GM18526 (cell line): Measurements from ENCODE around the gene OVOL2.

Source experiments
- POLR2A ChIP-seq: IDR thresholded peaks from 3 replicates; pipeline ENCODE4 v1.6.1; 2011; ENCODE audit not compliant: insufficient read length; ENCODE audit errors: extremely low read depth

The OVOL2 gene

DNA sequence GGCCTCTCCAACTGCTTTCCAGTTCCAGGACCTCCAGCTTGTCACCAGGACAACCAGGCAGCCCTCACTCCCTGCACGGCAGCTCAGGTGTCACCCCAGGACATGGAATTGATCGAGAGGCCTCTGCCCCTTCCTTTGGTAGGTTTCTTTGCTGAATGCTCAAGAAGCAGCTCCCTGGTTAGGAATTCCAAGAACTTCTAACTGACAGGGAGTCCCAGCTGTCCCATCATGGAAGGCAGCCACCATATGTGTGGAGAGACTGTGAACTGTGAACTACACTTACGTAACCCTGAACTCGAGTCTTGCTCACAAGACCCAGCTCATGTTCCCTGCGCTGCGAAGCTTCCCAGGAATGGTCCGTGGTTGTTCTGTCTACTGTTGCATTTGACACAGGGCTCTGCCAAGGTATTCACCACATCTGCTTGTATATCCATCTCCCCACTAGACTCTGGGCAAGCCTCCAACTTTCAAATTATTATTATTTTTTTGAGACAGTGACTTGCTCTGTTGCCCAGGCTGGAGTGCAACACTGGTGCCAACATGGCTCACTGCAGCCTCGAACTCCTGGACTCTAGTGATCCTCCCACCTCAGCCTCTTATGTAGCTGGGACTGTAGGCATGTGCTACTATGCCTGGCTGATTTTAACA, 53.2 kb downstream of the OVOL2 start:
- no peak for TF ChIP-seq POLR2A

DNA sequence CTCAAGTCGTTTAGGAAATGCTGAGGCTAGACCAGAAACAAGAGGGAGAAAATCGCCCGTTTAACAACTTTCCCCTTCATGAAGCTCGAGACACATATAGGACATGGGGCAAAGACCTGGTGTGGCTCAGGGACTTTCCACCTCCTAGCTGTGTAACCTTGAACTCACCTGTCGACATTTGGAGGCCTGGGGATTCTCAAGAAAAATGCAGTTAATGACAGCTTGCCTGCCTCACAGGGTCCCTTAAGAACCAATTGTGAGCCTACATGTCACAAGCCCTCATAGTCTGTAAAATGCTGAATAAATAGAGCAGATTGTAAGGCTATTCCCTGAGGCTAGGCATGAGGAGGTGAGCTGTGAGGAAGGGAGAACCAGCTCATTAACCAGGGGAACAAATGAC, 53.8 kb downstream of the OVOL2 start:
- TF ChIP-seq POLR2A = no peak

DNA sequence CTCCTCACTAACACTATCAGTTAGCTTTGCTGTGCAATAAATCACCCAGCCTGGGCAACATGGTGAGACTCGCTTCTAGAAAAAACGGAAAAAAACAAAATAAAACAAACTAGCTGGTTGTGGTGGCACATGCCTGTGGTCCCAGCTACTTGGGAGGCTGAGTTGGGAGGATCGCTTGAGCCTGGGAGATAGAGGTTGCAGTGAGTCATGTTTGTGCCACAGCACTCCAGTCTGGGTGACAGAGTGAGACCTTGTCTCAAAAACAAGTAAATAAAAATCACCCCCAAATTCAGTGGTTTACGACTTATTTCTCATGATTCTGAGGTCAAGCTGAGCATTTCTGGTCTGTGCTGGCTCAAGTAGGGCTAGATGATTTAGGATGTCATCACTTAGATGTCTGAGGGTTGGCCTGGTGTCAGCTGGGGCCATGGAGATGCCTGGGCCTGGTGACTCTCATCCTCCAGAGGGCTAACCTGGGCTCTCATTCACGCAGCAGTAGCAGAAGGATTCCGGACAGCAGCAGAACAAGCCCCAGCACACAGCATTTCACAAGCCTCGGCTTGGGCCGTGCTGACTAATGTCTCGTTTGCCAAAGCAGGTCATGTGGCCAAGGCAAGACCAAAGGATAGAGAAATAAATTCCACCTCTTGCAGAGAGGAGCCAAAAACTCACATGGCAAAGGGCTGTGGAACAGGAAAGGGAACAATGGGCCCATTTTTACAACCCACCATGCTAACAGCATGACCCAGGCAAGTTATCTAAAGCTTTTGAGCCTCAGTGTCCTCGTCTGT, 56.4 kb downstream of the OVOL2 start:
- TF ChIP-seq POLR2A = no peak

DNA sequence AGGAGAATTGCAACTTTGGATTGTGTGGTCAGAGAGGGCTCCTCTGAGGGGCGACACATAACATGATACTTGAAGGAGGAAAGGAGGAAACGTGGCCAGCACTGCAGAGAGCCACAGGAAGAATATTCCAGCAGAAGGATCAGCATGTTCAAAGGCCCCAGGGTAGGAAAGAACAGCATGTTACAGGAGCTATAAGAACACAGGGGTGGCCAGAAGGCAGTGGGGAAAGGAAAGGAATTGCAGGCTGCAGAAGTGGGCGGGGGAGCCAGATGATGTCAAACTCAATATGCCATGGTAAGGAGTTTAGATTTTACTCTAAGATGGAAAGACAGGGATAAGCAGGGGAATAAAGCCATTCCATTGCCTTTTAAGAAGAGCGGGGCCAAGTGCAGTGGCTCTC, 58.1 kb downstream of the OVOL2 start:
- no peak for TF ChIP-seq POLR2A

DNA sequence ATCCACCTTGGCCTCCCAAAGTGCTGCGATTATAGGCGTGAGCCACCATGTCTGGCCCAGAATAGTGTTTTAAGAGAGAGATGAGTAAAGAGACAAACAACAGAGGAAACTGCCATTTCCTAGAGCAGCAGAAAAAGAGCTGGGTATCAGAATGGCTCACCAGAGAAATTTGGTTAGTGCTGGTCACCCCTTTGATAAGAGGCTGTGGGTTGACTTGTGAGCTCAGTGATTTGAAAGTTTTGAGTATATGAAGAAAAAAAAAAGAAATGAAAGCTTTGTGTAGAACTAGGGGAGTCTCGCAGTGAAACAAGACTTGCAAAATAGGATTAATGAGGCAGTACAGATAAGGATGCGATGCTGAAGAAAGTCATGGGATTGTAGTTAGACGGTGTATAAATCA, 59.3 kb downstream of the OVOL2 start:
- no peak for TF ChIP-seq POLR2A

DNA sequence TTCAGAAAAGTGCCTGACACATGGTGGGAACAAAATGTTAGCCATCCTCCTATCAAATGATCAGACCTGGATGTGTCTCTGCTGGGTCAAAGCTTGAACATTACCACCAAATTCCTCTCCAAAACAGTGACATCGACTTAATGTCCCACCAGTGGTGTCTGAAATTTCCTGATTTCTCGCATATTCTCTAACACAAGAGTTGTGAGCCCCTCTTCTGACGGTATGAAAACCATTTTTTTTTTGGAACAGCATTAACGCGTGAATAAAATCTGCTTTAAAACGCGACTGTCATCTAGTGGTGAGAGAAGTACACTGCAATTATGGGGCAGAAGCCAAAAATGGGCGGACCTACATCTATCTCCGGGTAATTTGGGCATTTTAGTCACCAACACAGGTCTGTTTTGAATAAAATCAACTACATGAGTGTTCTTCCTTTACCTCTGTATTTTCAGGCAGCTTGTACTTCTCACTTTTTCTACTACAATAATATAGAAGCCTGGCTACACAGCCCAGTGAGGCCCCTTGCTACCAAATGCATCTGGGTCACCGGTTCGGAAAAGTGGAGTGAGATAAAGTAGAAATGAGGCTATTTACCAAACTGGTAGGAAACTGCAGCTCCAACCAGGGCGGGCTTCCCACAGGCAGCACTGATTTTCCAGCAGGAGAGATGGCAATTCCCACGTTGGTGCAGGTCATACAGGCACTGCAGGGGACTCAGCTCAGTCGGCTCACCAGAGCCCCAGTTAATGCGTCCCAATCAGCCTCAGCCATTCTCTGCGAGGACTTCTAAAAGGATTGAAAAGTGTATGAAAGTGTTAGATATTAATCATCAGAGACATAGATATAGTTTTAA, 61.5 kb downstream of the OVOL2 start:
- no peak for TF ChIP-seq POLR2A

DNA sequence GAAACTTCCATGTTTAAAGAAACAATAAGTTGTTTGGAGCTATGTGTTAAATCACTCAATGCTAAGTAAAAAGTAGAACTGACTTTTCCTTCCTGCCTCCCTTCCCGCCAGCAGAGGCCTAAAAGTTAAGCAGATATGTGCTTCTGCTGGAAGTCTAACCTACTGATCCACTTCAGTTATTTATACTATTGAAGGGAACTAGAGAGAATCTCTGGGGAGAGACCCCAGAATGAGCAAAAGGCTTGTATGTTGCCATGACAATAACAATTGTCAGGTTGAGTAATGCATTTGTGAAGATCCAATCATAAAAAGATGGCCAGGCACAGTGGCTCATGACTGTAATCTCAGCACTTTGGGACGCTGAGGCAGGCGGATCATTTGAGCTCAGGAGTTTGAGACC, 64.2 kb downstream of the OVOL2 start:
- no peak for TF ChIP-seq POLR2A

DNA sequence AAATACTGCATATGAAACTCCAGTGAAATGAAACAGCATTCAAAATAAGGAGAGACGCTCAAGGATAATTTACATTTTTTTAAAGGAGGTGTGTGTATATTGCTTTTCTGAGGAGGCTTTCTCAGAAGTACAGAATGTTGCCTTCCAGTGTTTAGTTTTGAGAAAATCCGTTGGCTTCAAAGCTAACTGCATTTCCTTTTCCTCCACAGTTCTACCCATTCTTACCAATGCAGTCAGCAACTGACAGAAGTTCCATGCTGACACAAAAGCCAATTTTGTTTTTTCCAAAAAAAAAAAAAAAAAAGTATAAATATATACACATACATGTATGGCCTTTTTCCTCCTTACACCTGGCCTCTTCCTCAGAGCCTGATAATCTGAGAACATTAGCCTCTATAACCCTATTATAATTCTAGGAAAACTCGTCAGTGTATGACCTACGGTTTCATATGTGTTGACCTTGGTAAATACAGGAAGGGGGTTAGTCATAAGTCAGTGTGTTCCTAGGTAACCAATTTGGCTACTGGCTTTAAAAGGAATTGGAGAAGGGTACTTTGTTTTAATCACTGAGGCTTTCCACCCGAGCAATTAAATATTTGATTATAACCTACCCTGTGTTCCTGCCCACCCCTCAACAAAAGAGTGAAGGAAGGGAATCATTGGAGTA, 64.7 kb downstream of the OVOL2 start:
- no peak for TF ChIP-seq POLR2A

DNA sequence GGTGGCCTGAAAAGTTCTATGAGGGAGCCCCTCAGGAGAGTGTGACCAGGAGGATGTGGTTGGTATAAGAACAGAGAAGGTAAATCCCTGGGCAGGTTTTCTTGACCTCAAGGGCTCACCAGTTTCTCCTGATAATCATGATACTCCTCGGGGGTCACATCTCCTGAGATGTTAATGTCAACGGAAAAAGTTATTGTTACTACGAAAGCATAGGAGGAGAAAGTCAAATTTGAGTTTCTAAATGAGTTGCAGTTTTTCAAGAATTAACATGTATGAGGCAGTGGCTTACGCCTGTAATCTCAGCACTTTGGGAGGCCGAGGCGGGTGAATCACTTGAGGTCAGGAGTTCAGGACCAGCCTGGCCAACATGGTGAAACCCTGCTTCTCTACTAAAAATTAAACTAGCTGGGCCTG, 65.5 kb downstream of the OVOL2 start:
- TF ChIP-seq POLR2A = no peak

DNA sequence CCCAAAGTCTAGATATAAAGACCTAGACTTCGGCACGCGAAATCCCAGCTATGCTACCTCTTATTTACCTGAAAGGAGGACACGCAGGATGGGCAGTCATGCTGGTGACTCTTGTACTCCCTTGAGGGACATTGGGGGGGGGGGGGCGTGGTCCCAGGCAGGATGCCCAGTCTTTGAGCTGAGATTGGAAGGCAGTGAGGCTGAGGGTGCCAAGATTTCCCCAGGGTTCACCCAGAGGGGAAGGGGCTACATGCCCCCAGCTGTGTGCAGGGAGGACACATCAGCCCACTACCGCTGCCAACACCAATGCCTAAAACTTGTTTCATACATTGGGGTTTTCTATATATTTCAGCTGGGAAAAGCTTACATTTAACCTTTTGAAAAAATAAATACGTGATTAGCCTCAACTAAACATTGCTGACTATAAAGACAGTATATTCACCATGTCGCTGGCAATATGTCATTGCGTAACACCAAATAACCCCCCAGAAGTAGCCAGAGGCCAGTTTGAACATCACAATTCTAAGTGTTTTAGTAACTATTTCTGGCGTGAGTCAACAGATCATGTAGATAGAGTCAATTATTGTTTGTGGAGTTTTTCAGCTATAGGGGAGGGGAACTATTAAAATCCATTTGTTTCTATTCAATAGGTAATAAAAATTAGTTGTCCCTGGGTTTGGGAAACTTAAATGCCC, 67.3 kb downstream of the OVOL2 start:
- no peak for TF ChIP-seq POLR2A

DNA sequence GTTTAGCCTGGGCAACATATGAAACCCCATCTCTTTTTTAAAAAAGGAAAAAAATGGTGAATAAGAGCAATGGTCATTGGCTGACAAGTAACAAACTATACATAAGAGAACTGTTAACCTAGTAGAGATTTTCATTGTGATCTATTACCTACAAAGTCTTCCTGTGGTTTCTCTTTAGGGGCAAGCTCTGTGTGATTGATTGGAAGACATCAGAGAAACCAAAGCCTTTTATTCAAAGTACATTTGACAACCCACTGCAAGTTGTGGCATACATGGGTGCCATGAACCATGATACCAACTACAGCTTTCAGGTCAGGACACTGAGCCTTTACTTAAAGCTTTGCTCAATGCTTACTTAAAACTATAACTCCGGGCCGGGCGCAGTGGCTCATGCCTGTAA, 69.7 kb downstream of the OVOL2 start:
- TF ChIP-seq POLR2A = no peak

DNA sequence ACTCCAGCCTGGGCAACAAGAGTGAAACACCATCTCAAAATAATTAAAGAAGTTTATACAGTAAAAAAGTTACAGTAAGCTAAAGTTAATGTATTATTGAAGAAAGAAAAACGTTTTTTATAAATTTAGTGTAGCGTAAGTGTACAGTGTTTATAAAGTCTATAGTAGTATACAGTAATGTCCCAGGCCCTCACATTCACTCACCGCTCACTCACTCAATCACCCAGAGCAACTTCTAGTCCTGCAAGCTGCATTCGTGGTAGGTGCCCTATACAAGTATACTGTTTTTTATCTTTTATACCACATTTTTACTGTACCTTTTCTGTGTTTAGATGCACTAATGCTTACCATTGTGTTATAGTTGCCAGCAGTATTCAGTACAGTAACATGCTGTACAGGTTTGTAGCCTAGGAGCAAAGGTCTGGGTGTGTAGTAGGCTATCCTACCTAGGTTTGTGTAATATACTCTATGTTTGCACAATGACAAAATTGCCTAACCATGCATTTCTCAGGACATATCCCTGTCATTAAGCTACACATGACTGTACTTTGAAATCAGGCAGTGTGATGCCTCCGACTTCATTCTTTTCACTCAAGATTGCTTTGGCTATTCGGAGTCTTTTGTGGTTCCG, 72.2 kb downstream of the OVOL2 start:
- TF ChIP-seq POLR2A = no peak

DNA sequence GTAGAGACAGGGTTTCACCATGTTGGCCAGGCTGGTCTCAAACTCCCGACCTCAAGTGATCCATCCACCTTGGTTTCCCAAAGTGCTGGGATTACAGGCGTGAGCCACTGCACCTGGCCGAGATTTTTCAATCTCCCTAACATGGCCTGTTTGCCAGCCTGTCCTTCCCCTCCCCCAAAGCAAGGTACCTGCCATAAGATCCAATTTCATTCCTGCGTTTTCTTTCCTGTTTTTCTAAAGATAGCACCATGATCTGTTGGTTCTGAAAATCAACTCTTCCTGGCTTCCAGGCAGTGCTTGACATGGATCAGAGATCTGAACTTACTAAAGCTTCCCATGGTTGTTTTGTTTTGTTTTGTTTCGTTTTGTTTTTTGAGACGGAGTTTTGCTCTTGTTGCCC, 81.4 kb downstream of the OVOL2 start:
- no peak for TF ChIP-seq POLR2A
